GM18867 (cell line): ENCODE results near the gene ARHGAP26.
A peak's percentile ranks its signal among the peaks of the same experiment; 100 is the strongest.
"Not testable (repeated sequence)": the region's sequence is repeated elsewhere in the genome, so short reads cannot be mapped to it uniquely, and the experiment has no call there.

Source experiments
- ATAC-seq: cut with Tn5 transposase; IDR thresholded peaks from one replicate; pipeline ENCODE4 v1.9.1; 2021; ENCODE audit warnings: mild to moderate bottlenecking, moderate library complexity; ENCODE audit not compliant: unreplicated experiment

ARHGAP26 gene

GRCh38 chr5:143101725-143102386, 331.7 kb downstream of the ARHGAP26 start:
- no peak for ATAC-seq

- no peak for ATAC-seq
Measured at GRCh38 chr5:143102411-143102810, 332.2 kb downstream of the ARHGAP26 start.

GRCh38 chr5:143105216-143105905, 335.2 kb downstream of the ARHGAP26 start:
- ATAC-seq, result no peak

DNA sequence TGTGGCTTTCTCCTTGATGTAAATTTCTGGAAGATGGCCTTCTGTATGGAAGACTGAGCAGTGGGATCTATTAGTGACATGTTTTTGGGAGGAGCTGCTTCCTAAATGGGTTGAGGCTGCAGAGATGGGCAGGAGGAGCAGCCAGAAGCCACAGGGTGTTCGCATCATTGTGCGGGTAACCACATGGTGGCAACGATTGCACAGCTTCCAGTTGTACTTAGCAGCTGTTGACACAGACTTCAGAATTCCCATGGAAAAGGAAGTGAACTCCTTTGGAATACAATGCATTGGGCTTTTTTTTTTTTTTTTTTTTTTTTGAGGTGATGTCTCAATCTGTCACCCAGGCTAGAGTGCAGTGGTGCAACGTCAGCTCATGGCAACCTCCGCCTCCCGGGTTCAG, 336.0 kb downstream of the ARHGAP26 start:
- ATAC-seq, result no peak

DNA sequence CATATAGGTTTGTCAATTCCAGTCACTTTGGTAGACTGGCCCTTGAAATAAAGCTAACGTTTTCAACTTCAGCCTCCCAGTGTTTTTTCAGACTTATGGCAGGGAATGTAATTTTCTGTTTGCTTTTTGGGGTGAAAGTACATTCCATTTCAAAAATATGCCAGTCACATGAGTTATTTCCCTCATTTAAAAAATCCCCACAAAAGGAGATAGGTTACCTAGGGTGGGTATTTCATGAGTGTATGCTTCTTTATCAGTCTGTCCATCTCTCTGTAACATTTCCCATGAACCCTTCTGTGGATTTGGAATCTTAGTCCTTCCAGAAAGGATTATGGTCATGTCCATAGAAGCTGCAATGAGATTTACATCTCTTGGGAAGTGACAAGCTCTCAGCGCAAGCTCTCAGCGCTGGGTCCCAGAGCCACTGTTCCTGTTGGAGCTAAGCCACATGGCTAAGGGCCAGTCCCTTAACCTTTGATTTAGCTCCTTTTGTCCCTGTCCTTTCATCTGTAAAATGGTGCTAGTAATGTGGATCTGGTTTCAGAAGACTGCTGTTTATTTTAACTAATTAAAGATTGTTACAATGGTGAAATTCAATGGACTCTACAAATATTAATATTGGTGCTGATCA, 338.4 kb downstream of the ARHGAP26 start:
- ATAC-seq, result no peak

GRCh38 chr5:143110591-143110990, 340.4 kb downstream of the ARHGAP26 start:
- ATAC-seq, result no peak

DNA sequence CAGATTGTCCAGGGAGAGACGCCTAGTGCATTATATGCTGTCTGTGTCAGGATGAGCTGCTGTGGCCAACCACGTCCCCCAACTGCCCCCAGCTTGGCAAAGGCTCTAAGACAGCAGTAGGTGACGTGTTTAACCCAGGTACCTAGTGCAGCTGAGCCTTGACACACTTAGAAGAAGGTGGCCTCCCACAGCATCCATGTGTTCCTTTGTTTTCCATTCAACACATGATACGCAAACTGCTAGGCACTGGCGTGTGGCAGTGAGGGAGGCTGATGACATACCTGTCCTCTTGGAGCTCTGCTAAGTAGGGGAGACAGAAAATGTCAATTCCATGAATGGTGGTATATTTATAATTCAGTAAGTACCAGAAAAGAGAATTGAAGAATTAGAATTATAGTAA, 341.6 kb downstream of the ARHGAP26 start:
- no peak for ATAC-seq

- no peak for ATAC-seq
Measured at GRCh38 chr5:143113461-143113860, 343.3 kb downstream of the ARHGAP26 start.

DNA sequence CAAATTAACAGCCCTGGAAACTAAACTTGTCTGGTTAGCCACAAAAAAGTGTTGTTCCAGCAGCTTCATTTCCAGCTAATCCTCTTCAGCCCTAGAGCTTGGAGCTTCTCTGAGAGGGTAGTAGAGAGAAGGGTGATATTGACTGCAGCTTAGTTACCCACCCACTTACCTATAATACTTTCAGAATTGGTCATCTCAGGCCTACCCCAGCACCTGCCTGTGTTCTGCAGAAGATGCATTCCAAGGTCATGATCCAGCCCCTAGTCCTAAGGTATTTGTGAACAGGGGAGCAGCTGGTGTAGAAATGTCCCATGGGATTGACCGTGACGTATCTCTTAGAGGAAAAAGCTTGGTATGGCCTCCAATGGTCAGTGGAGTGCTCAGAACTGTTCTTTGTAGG, 344.3 kb downstream of the ARHGAP26 start:
- no peak for ATAC-seq

DNA sequence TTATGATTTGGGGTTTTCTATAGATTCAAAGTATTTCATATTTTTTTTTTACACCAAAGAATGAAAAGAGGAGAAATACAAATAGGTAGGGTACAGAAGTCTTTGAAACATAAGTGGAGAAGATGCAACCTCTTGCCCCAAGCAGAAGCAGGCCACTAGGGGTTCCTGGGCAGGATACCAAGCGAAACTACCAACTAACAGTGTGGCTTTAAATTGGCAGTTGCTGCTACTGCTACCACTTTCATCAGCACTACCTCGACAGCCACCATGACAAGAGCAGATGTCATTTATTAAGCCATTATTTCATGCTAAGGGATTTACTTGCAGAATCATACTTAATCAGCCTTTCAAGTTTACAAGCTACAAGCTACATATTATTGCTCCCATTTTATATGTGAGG, 345.2 kb downstream of the ARHGAP26 start:
- no peak for ATAC-seq

- ATAC-seq, result no peak
Measured at GRCh38 chr5:143116814-143117213, 346.6 kb downstream of the ARHGAP26 start.

DNA sequence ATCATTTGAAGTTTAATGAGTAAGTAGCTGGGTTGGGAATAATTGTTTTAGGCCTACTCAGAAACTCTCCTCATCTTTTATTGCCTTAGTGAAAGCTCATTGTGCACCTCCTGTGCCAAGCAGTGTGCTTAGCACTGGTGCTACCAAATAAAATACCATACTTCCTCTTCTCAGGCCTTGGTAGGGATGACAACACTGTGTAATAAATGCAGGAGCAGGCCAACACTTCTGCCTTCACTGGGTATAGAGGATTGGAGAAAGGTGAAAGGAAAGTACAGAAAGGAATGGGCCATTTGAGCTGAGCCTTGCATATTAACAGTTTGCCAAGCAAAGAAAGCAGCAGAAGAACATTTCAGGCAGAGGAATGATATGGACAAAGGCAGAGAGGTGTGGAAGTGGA, 347.6 kb downstream of the ARHGAP26 start:
- ATAC-seq, result no peak

DNA sequence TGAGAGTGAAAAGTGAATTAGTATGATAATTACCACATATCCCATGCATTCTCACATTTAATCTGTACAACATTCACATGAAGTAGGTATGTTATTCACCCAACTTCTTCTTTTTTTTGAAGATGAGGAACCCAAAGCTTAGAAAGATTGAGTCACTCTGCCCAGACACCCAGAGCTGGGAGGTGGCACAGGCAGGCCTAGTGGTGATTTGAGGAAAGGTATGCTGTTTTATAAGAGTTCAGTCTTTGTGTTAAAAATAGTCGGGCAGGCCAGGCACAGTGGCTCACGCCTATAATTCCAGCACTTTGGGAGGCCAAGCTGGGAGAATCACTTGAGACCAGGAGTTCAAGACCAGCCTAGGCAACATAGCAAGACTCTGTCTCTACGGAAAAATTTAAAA, 348.0 kb downstream of the ARHGAP26 start:
- ATAC-seq, result no peak

- not testable (repeated sequence) for ATAC-seq
Measured at GRCh38 chr5:143118818-143119217, 348.6 kb downstream of the ARHGAP26 start.

GRCh38 chr5:143119291-143119769, 349.2 kb downstream of the ARHGAP26 start:
- peak; percentile 68 for ATAC-seq

DNA sequence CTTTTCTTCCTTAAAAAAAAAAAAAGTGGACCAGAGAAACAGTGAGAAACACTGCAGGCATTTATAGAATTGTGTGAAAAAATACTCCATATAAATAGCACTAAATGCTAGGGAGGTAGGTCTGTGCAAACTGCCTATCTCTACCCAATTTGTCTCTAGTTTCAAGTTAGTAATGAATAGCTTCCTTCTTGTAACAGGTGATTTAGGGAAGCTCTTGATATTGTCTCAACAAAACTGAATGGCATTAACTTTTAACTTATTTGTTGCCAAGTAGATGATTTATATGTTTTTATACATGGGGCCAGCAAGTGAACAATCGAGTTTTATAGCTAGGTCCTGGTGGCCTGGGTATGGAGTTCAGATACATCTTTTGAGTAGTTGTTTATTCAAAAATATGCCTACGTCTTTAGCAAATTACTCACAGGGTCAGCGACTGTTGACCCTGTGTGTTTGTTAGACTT, 349.7 kb downstream of the ARHGAP26 start:
- no peak for ATAC-seq

GRCh38 chr5:143120460-143121134, 350.4 kb downstream of the ARHGAP26 start:
- no peak for ATAC-seq

DNA sequence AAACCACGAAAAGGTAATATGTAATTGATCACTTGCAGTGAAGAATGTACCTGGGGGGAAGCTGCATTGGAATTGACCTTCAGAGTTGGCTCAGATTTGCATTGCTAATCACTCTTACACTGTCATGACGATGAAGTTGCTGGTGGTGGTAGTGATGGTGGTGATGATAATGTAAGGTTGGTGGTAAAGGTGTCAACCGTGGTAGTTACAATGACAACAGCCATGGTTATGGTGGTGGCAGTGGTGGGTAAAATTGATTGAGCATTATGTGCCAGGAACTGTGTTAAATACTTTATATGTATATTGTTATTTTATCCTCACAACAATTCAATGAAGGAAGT, 350.9 kb downstream of the ARHGAP26 start:
- ATAC-seq, result no peak

- ATAC-seq, result no peak
Measured at GRCh38 chr5:143124593-143124992, 354.4 kb downstream of the ARHGAP26 start.

GRCh38 chr5:143126174-143127019, 356.2 kb downstream of the ARHGAP26 start:
- no peak for ATAC-seq
